ENCODE results near the gene ADAMTSL4.

The ADAMTSL4 gene

GRCh38 chr1:150558761-150559655, 9.8 kb downstream of the ADAMTSL4 start:
- DNase-seq (ENCODE audit: low read depth), result no peak
- no peak overlapping the region for H3K4me3 ChIP-seq (ENCODE audit: low read depth, low read length)
- no peak for TF ChIP-seq MAX (IDR thresholded peaks at IDR 0.05; ENCODE audit: low read depth, low read length)
- no peak for TF ChIP-seq CTCF (IDR thresholded peaks at IDR 0.05; ENCODE audit: low read depth, low read length)
- TF ChIP-seq MYC (IDR thresholded peaks at IDR 0.05; ENCODE audit: low read depth, low read length), result no peak
- no peak for TF ChIP-seq POLR2A (IDR thresholded peaks at IDR 0.05; ENCODE audit: extremely low read depth, insufficient read length)

- H3K4me3 ChIP-seq (ENCODE audit: low read depth, low read length), result no peak overlapping the region
- no peak for DNase-seq (ENCODE audit: low read depth)
- TF ChIP-seq CTCF (IDR thresholded peaks at IDR 0.05; ENCODE audit: low read depth, low read length), result no peak
- TF ChIP-seq MAX (IDR thresholded peaks at IDR 0.05; ENCODE audit: low read depth, low read length), result no peak
- no peak for TF ChIP-seq MYC (IDR thresholded peaks at IDR 0.05; ENCODE audit: low read depth, low read length)
- TF ChIP-seq POLR2A (IDR thresholded peaks at IDR 0.05; ENCODE audit: extremely low read depth, insufficient read length), result no peak
Observed at GRCh38 chr1:150559656-150560010, 10.4 kb downstream of the ADAMTSL4 start.

- H3K4me3 ChIP-seq (ENCODE audit: low read depth, low read length), result no peak overlapping the region
- TF ChIP-seq POLR2A (IDR thresholded peaks at IDR 0.05; ENCODE audit: extremely low read depth, insufficient read length) (no peak), CTCF (IDR thresholded peaks at IDR 0.05; ENCODE audit: low read depth, low read length) (peak; percentile 82), MYC (IDR thresholded peaks at IDR 0.05; ENCODE audit: low read depth, low read length) (no peak), MAX (IDR thresholded peaks at IDR 0.05; ENCODE audit: low read depth, low read length) (0 out of 2 replicates have a peak, but pooled peaks have one; percentile 22)
- DNase-seq (ENCODE audit: low read depth), result peak; percentile 74
Observed at GRCh38 chr1:150560011-150560438, 10.8 kb downstream of the ADAMTSL4 start.

GRCh38 chr1:150560576-150561253, 11.5 kb downstream of the ADAMTSL4 start:
- peak; percentile 91 for DNase-seq (ENCODE audit: low read depth)
- peak overlapping the region; percentile 42 for H3K4me3 ChIP-seq (ENCODE audit: low read depth, low read length)
- TF ChIP-seq CTCF (IDR thresholded peaks at IDR 0.05; ENCODE audit: low read depth, low read length) (peak; percentile 89), MYC (IDR thresholded peaks at IDR 0.05; ENCODE audit: low read depth, low read length) (peak; percentile 56), MAX (IDR thresholded peaks at IDR 0.05; ENCODE audit: low read depth, low read length) (peak; percentile 40; the same call in 1 of the 2 replicates), POLR2A (IDR thresholded peaks at IDR 0.05; ENCODE audit: extremely low read depth, insufficient read length) (no peak)

- TF ChIP-seq POLR2A (IDR thresholded peaks at IDR 0.05; ENCODE audit: extremely low read depth, insufficient read length), result no peak
- TF ChIP-seq MAX (IDR thresholded peaks at IDR 0.05; ENCODE audit: low read depth, low read length), result no peak
- TF ChIP-seq CTCF (IDR thresholded peaks at IDR 0.05; ENCODE audit: low read depth, low read length), result no peak
- no peak for TF ChIP-seq MYC (IDR thresholded peaks at IDR 0.05; ENCODE audit: low read depth, low read length)
Observed at GRCh38 chr1:150561254-150561973, 12.2 kb downstream of the ADAMTSL4 start.

More at GRCh38 chr1:150561254-150561973, 12.2 kb downstream of the ADAMTSL4 start:
- DNase-seq (ENCODE audit: low read depth), result peak; percentile 77
- peak overlapping the region; percentile 42 for H3K4me3 ChIP-seq (ENCODE audit: low read depth, low read length)

Measured in NB4 (cell line).